ENCODE measurements around the gene SYT11. TPM values are rescaled to one million over a fixed set of nuclear protein-coding genes. Genes with fewer than 3 reads are reported as not detected.
A peak's percentile ranks its signal among the peaks of the same experiment; 100 is the strongest.

The SYT11 gene
- total and polyA plus RNA-seq, 9 of the 15 experiments (the other 6 are each of a cell fraction or from before 2014, with no cell fraction given), result 0.05 to 0.18 (median 0.11) TPM

DNA sequence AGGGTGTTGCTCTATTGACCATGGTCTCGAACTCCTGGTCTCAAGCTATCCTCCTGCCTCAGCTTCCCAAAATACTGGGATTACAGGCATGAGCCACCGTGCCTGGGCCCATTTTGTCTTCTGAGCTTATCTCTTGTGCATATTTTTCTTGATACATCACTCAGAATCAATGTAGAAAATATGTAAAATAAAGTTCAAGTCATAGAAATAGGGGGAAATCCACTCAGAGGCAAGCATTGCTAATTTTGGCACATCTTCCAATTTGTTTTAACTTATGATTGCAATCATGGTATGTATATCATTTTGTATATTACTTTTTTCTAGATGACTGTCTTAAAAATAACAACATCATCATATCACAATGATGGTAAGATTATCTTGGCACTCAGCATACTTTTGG is 30.2 kb downstream of the SYT11 start (continued):
- no peak for TF ChIP-seq HBP1 (CRISPR knock-in tag; IDR thresholded peaks at IDR 0.05)
- no peak for TF ChIP-seq ZNF668 (CRISPR knock-in tag; IDR thresholded peaks at IDR 0.05)
- no peak for TF ChIP-seq ZMIZ1 (IDR thresholded peaks at IDR 0.05; ENCODE audit: low read depth in 2 of 2, low read length in 2 of 2)

GRCh38 chr1:155890251-155890650 is 30.9 kb downstream of the SYT11 start:
- POLR2A ChIA-PET, result interaction anchor here (0.7 to 1.3 kb wide), 3 partner anchors 14 to 76 kb away, joined by 3 to 4 read pairs (median 3); no protein-coding TSS in a partner anchor
- WGBS (ENCODE audit: insufficient coverage, low coverage, missing lambda C conversion rate), result 10% methylated on average over 3 of the region's 3 CpGs
- DNase-seq (ENCODE audit: extremely low read depth in 1 of 4, low spot score in 3 of 4) (no peak), ATAC-seq (no peak), FAIRE-seq (peak; percentile 66)
- H3K27ac ChIP-seq (ENCODE audit: extremely low read depth, low read depth, low read length), result no peak overlapping the region
- no peak overlapping the region for H3K4me3 ChIP-seq
- H3K79me2 ChIP-seq (ENCODE audit: control insufficient read depth, insufficient read depth, low read length), result no peaks in the 10 kb centered on the region
- H3K36me3 ChIP-seq (ENCODE audit: control insufficient read depth, insufficient read depth, low read length), result no peaks in the 10 kb centered on the region
- no peaks in the 10 kb centered on the region for H4K20me1 ChIP-seq (replicated peaks; ENCODE audit: control insufficient read depth, insufficient read depth, low read length)
- H3K27me3 ChIP-seq (ENCODE audit: control insufficient read depth in 2 of 2, insufficient read depth in 2 of 2, low read length in 2 of 2), result no peaks in the 10 kb centered on the region
- in situ Hi-C loops (cut with MboI) (no loop called here), intact Hi-C loops (cut with micrococcal nuclease) (no loop called here)
- no peak overlapping the region for H3K4me2 ChIP-seq (ENCODE audit: insufficient read depth, low read length)
- BruUV-seq (replicated peaks), result no TSS peak
- no peak overlapping the region for H3K9ac ChIP-seq (ENCODE audit: insufficient read depth in 1 of 2, low read depth in 2 of 2, low read length in 2 of 2)
- no peaks in the 10 kb centered on the region for H3K9me1 ChIP-seq (ENCODE audit: control insufficient read depth, insufficient read depth, low read length)
- CTCF ChIA-PET (ENCODE audit: low intra/inter-chr PET ratio), result no interaction called here
- H2AFZ ChIP-seq (ENCODE audit: low read depth, low read length), result no peak overlapping the region
- H3K4me1 ChIP-seq (replicated peaks in 1 of 2; ENCODE audit: control insufficient read depth in 2 of 2, insufficient read depth in 2 of 2, low read length in 2 of 2), result peaks cover 0 to 4% of the 10 kb centered on the region in 2 experiments; a peak in 3 of 5 replicates
- H3K9me3 ChIP-seq (replicated peaks; ENCODE audit: control insufficient read depth, insufficient read depth, low read depth, low read length), result no peaks in the 10 kb centered on the region
- no peak for TF ChIP-seq PHTF2 (CRISPR knock-in tag; IDR thresholded peaks at IDR 0.05)
- TF ChIP-seq TCF3 (CRISPR knock-in tag; IDR thresholded peaks at IDR 0.05), result no peak
- TF ChIP-seq CEBPG (CRISPR knock-in tag; IDR thresholded peaks at IDR 0.05), result no peak
- no peak for TF ChIP-seq CEBPG (tag; conservative IDR thresholded peaks at IDR 0.05 in 1 of 2, IDR thresholded peaks at IDR 0.05 in 1 of 2)
- no peak for TF ChIP-seq MTA2 (IDR thresholded peaks at IDR 0.05; ENCODE audit: low read depth)
- TF ChIP-seq RBFOX2 (IDR thresholded peaks at IDR 0.05; ENCODE audit: low read depth, low read length), result no peak
- TF ChIP-seq HES1 (IDR thresholded peaks at IDR 0.05; ENCODE audit: low read depth), result no peak
- TF ChIP-seq, protein P1, sequence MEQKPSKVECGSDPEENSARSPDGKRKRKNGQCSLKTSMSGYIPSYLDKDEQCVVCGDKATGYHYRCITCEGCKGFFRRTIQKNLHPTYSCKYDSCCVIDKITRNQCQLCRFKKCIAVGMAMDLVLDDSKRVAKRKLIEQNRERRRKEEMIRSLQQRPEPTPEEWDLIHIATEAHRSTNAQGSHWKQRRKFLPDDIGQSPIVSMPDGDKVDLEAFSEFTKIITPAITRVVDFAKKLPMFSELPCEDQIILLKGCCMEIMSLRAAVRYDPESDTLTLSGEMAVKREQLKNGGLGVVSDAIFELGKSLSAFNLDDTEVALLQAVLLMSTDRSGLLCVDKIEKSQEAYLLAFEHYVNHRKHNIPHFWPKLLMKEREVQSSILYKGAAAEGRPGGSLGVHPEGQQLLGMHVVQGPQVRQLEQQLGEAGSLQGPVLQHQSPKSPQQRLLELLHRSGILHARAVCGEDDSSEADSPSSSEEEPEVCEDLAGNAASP (IDR thresholded peaks at IDR 0.05), result no peak
